Measurements from ENCODE around the gene NR5A1.

Gene NR5A1

DNA sequence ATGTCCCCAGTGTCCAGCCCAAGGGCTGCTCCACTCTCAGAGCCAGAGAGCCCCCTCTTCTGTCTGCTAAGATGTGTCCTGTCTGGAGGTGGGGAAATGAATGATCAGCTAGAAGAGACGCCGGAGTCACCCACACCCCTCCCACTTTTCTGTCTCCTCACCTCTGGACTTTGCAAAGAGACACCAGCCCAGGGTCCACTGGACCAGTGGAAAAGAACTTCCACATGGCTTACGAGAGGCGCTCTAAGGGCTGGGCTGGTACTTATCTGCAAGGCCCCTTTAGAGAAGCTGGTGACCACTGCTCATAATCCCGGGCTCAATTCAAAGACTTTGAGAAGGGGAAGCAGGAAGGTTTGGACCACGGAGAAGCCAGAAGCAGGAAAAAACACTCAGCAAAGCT, 9.2 kb downstream of the NR5A1 start:
- Histone ChIP-seq H3K9me2 (replicated peaks; ENCODE audit: insufficient read depth, low read length) (no peaks in the 10 kb centered on the region), H4K20me1 (ENCODE audit: low read depth, low read length) (no peaks in the 10 kb centered on the region), H3F3A (ENCODE audit: insufficient read depth) (no peaks in the 10 kb centered on the region), H3K27ac (ENCODE audit: low read depth, low read length) (no peak overlapping the region), H3K4me3 (ENCODE audit: insufficient read depth, low read length, poor library complexity, severe bottlenecking) (no peak overlapping the region), H3K4me2 (ENCODE audit: low read depth, low read length, poor library complexity, severe bottlenecking) (no peak overlapping the region), H2AFZ (ENCODE audit: low read depth, low read length, severe bottlenecking) (no peak overlapping the region), H3K9me3 (ENCODE audit: insufficient read depth, low read length) (no peaks in the 10 kb centered on the region), H3K36me3 (ENCODE audit: low read length) (no peaks in the 10 kb centered on the region), H3K27me3 (ENCODE audit: low read length) (no peaks in the 10 kb centered on the region), H3K79me2 (ENCODE audit: insufficient read depth, low read length) (no peaks in the 10 kb centered on the region), H3K9ac (ENCODE audit: low read length) (no peak overlapping the region)
- TF ChIP-seq, protein P1, sequence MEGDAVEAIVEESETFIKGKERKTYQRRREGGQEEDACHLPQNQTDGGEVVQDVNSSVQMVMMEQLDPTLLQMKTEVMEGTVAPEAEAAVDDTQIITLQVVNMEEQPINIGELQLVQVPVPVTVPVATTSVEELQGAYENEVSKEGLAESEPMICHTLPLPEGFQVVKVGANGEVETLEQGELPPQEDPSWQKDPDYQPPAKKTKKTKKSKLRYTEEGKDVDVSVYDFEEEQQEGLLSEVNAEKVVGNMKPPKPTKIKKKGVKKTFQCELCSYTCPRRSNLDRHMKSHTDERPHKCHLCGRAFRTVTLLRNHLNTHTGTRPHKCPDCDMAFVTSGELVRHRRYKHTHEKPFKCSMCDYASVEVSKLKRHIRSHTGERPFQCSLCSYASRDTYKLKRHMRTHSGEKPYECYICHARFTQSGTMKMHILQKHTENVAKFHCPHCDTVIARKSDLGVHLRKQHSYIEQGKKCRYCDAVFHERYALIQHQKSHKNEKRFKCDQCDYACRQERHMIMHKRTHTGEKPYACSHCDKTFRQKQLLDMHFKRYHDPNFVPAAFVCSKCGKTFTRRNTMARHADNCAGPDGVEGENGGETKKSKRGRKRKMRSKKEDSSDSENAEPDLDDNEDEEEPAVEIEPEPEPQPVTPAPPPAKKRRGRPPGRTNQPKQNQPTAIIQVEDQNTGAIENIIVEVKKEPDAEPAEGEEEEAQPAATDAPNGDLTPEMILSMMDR (IDR thresholded peaks at IDR 0.05; ENCODE audit: insufficient read depth, low read length, poor library complexity, severe bottlenecking), result no peak
- no peak for TF ChIP-seq EZH2phosphoT487 (conservative IDR thresholded peaks at IDR 0.05; ENCODE audit: low read length)

DNA sequence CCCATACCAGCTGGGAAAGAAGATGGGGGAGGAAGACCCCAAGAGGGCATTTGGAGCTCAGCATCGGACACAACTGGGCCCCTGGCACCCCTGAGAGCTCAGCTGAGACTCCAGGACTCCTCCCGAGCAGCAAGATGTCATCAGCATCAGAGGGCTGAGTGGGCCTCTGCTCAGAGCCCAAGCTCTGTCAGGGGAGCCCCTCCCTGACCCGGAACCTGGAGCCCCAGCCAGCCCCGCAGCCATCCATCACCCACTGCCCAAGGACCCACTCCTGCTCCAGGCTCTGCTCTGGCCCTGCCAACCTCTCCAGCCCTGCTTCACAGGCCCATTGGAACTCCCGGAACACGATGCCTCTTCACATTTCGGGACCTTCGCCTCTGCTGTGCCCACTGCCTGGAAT, 9.8 kb downstream of the NR5A1 start:
- TF ChIP-seq EZH2phosphoT487 (conservative IDR thresholded peaks at IDR 0.05; ENCODE audit: low read length), result no peak
- TF ChIP-seq, protein P1 (IDR thresholded peaks at IDR 0.05; ENCODE audit: insufficient read depth, low read length, poor library complexity, severe bottlenecking), result no peak
- Histone ChIP-seq H3K4me2 (ENCODE audit: low read depth, low read length, poor library complexity, severe bottlenecking) (no peak overlapping the region), H3K9me2 (replicated peaks; ENCODE audit: insufficient read depth, low read length) (no peaks in the 10 kb centered on the region), H3K9me3 (ENCODE audit: insufficient read depth, low read length) (no peaks in the 10 kb centered on the region), H3K79me2 (ENCODE audit: insufficient read depth, low read length) (no peaks in the 10 kb centered on the region), H3K27me3 (ENCODE audit: low read length) (no peaks in the 10 kb centered on the region), H3K9ac (ENCODE audit: low read length) (no peak overlapping the region), H3K27ac (ENCODE audit: low read depth, low read length) (no peak overlapping the region), H3F3A (ENCODE audit: insufficient read depth) (no peaks in the 10 kb centered on the region), H2AFZ (ENCODE audit: low read depth, low read length, severe bottlenecking) (no peak overlapping the region), H3K36me3 (ENCODE audit: low read length) (no peaks in the 10 kb centered on the region), H4K20me1 (ENCODE audit: low read depth, low read length) (no peaks in the 10 kb centered on the region), H3K4me3 (ENCODE audit: insufficient read depth, low read length, poor library complexity, severe bottlenecking) (no peak overlapping the region)

DNA sequence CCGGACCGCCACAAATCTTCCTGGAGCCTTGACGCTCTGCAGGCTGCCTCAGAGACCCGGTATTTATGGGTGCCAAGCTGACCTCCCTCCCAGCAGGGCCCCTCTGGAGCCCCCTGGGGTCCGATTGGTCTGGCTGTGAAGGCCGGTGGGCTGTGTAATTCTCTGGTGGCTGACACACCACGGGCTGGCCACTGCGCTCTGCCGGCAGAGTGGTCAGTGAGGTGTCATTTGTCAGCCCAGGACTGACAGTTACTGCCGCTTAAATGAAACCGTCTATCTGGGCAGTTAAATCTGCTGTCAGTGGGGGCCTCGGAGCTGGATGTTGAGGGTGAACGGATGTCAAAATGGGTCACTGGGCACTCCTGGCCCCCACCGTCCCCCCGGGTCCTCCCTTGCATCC, 10.7 kb downstream of the NR5A1 start:
- H4K20me1 ChIP-seq (ENCODE audit: low read depth, low read length), result no peaks in the 10 kb centered on the region
- TF ChIP-seq, protein P1 (IDR thresholded peaks at IDR 0.05; ENCODE audit: insufficient read depth, low read length, poor library complexity, severe bottlenecking), result no peak
- no peak for TF ChIP-seq EZH2phosphoT487 (conservative IDR thresholded peaks at IDR 0.05; ENCODE audit: low read length)
- H2AFZ ChIP-seq (ENCODE audit: low read depth, low read length, severe bottlenecking), result no peak overlapping the region
- H3K27me3 ChIP-seq (ENCODE audit: low read length), result no peaks in the 10 kb centered on the region
- no peaks in the 10 kb centered on the region for H3K9me3 ChIP-seq (ENCODE audit: insufficient read depth, low read length)
- H3K4me2 ChIP-seq (ENCODE audit: low read depth, low read length, poor library complexity, severe bottlenecking), result no peak overlapping the region
- H3K27ac ChIP-seq (ENCODE audit: low read depth, low read length), result no peak overlapping the region
- H3K9me2 ChIP-seq (replicated peaks; ENCODE audit: insufficient read depth, low read length), result no peaks in the 10 kb centered on the region
- H3K4me3 ChIP-seq (ENCODE audit: insufficient read depth, low read length, poor library complexity, severe bottlenecking), result no peak overlapping the region
- no peaks in the 10 kb centered on the region for H3F3A ChIP-seq (ENCODE audit: insufficient read depth)
- no peaks in the 10 kb centered on the region for H3K36me3 ChIP-seq (ENCODE audit: low read length)
- H3K79me2 ChIP-seq (ENCODE audit: insufficient read depth, low read length), result no peaks in the 10 kb centered on the region
- H3K9ac ChIP-seq (ENCODE audit: low read length), result no peak overlapping the region

DNA sequence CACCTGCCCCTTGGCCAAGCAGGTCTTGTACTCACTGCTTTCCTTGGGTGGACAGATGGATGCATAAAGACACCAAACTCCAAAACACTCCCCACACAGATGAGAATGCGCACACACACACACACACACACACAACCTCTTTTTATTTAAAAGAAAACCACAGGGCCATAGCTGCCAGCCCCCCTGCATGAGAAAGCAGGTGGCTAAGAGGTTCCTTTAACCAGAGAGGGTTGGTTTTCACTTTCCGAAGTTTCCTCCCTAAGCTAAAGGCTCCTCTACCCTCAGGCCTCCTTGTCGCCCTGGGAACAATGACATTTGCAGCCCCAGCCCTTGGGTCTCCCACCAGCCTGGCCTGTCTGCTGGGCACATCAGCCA, 11.1 kb downstream of the NR5A1 start:
- Histone ChIP-seq H3K4me2 (ENCODE audit: low read depth, low read length, poor library complexity, severe bottlenecking) (no peak overlapping the region), H3K9me3 (ENCODE audit: insufficient read depth, low read length) (no peaks in the 10 kb centered on the region)

More for the DNA sequence above, 11.1 kb downstream of the NR5A1 start:
- Histone ChIP-seq H3K4me3 (ENCODE audit: insufficient read depth, low read length, poor library complexity, severe bottlenecking) (no peak overlapping the region), H3K9me2 (replicated peaks; ENCODE audit: insufficient read depth, low read length) (no peaks in the 10 kb centered on the region), H2AFZ (ENCODE audit: low read depth, low read length, severe bottlenecking) (no peak overlapping the region), H3K36me3 (ENCODE audit: low read length) (no peaks in the 10 kb centered on the region), H3F3A (ENCODE audit: insufficient read depth) (no peaks in the 10 kb centered on the region), H4K20me1 (ENCODE audit: low read depth, low read length) (no peaks in the 10 kb centered on the region), H3K27me3 (ENCODE audit: low read length) (no peaks in the 10 kb centered on the region), H3K79me2 (ENCODE audit: insufficient read depth, low read length) (no peaks in the 10 kb centered on the region), H3K9ac (ENCODE audit: low read length) (no peak overlapping the region), H3K27ac (ENCODE audit: low read depth, low read length) (no peak overlapping the region)
- TF ChIP-seq, protein P1 (IDR thresholded peaks at IDR 0.05; ENCODE audit: insufficient read depth, low read length, poor library complexity, severe bottlenecking), result no peak
- no peak for TF ChIP-seq EZH2phosphoT487 (conservative IDR thresholded peaks at IDR 0.05; ENCODE audit: low read length)
